Urinary bladder (tissue), 4 donors: ENCODE results near the gene HEATR5A. TPM values are rescaled to one million over a fixed set of nuclear protein-coding genes. Genes with fewer than 3 reads are reported as not detected.
"Not testable (repeated sequence)": the region's sequence is repeated elsewhere in the genome, so short reads cannot be mapped to it uniquely, and the experiment has no call there.

Experiments used
- DNase-seq: peaks from one replicate; pipeline ENCODE4 v3.0.0-alpha.2; 2015; ENCODE audit errors: extremely low spot score
- H3K27ac ChIP-seq: one replicate; pipeline ENCODE4 v1.5.1; 2013; ENCODE audit warnings: low read depth, mild to moderate bottlenecking, moderate library complexity
- H3K36me3 ChIP-seq: one replicate; pipeline ENCODE4 v1.6.1; 2013; ENCODE audit warnings: mild to moderate bottlenecking, moderate library complexity; ENCODE audit not compliant: insufficient read depth
- H3K4me1 ChIP-seq: one replicate; pipeline ENCODE4 v1.6.1; 2013; ENCODE audit warnings: mild to moderate bottlenecking, moderate library complexity; ENCODE audit not compliant: insufficient read depth
- H3K4me3 ChIP-seq: one replicate; pipeline ENCODE4 v1.5.1; 2013; ENCODE audit warnings: low read depth, low read length
- WGBS: extraction: QIAGEN DNeasy Blood & Tissue Kit; methylation state at CpG from one replicate; pipeline ENCODE4 v1.1.7; 2013; 5-methylcytosine and 5-hydroxymethylcytosine counted together
- polyA plus RNA-seq: library from polyadenylated mRNA; stranded (reverse); fragments of 200-250 nt; gene quantifications from one replicate; pipeline ENCODE4 v1.2.3, GENCODE V29; 2013
- small RNA-seq: library from RNA; depleted of rRNA; stranded (forward); fragments of <200 nt; gene quantifications from one replicate; pipeline ENCODE3, GENCODE V24; 2014
- total RNA-seq: library from RNA; depleted of rRNA; stranded (reverse); fragments of >200 nt; gene quantifications from one replicate; pipeline ENCODE4 v1.2.3, GENCODE V29; 2014
- donor health status: healthy with polysubstance abuse.
- donor health status: healthy.

HEATR5A gene
- total and polyA plus RNA-seq, 2 donors, result 12.0 to 74.8 TPM

DNA sequence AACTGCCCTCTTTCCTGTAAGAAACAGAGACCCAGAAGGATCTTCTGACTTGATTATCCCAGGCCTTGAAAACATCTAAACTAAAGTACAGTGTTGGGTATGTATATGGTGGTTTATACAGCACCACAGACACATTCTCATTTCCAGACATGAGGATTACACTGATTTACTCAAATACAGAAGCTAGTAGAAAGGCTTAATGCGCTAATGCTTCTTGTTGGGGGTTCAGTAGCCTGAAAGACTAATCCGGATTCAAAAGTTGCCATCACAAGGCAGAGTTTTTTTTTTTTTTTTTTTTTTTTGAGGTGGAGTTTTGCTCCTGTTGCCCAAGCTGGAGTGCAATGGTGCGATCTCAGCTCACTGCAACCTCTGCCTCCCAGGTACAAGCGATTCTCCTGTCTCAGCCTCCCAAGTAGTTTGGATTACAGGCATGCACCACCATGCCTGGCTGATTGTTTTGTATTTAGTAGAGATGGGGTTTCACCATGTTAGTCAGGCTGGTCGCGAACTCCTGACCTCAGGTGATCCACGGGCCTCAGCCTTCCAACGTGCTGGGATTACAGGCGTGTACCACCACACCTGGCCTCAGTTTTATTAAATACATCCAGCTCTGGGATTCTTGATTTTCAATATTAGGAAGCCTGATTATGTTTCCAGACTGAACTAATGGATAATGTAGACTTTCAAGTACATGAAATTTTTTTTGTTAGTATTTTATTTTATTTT, 166.4 kb downstream of the HEATR5A start:
- DNase-seq, result no peak
- Histone ChIP-seq H3K36me3 (no peaks in the 10 kb centered on the region), H3K4me3 (no peak overlapping the region), H3K4me1 (no peaks in the 10 kb centered on the region), H3K27ac (no peak overlapping the region)
- WGBS, result 95% methylated on average over 9 of the region's 9 CpGs

DNA sequence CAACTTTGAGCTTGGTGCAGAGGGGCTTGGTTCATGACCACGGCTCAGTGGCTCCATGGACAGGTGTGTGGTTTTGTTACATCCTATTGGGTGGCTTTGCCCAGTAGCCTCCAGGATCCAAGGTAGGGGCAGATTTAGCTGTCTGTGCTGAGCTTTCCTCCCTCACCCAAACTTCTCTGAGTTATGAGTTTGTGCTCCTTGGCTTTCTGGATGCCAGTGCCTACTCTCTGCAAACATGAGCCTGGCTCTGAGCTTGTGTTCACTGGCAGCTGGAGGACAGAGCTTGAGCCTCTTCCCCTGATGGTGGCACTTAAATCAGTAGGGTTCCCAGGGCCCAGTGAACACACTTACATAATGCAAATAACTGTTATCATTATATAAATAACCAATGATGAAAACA, 167.5 kb downstream of the HEATR5A start:
- Histone ChIP-seq H3K27ac (no peak overlapping the region), H3K4me3 (no peak overlapping the region), H3K36me3 (no peaks in the 10 kb centered on the region), H3K4me1 (no peaks in the 10 kb centered on the region)
- 90% methylated on average over 1 of the region's 1 CpG for WGBS
- DNase-seq, result no peak

DNA sequence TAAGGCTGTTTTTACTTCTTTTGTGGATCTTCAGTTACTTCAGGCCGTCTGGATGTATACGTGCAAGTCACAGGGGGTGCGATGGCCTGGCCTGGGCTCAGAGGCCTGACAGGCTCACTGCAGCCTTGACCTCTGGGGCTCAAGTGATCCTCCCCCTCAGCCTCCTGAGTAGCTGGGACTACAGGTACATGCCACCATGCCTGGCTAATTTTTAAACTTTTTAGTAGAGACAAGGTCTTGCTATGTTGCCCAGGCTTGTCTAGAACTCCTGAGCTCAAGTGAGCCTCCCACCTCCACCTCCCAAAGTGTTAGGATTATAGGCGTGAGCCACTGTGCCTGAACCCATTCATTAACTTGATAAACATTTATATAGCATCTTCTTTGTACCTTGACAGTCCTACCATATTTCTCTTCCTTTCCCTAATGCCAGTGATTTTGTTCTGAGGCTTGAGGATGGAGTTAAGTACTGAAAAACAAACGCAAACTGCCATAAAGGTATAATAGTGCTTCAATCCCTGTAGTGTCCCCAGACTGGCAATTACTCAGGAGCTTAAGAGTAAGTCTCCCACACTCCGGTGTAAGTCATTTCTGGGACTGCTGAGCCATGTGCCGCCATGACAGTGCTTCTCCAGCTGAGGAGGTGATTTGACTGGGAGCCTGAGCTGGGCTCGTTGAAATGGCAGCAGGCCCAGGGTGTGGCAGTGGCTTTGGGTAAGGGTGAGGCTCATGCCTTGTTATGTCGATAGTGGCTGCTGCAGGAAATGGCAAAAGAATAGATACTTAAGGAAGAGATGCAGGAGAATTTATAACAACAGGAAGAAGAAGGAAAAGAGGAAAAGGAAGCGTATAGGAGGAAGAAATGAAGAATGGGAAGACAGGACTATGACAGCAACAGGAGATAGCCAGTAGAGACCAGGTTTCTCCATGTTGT, 169.1 kb downstream of the HEATR5A start:
- 72% methylated on average over 10 of the region's 10 CpGs for WGBS
- no peak for DNase-seq
- Histone ChIP-seq H3K4me1 (no peaks in the 10 kb centered on the region), H3K27ac (no peak overlapping the region), H3K4me3 (no peak overlapping the region), H3K36me3 (no peaks in the 10 kb centered on the region)

DNA sequence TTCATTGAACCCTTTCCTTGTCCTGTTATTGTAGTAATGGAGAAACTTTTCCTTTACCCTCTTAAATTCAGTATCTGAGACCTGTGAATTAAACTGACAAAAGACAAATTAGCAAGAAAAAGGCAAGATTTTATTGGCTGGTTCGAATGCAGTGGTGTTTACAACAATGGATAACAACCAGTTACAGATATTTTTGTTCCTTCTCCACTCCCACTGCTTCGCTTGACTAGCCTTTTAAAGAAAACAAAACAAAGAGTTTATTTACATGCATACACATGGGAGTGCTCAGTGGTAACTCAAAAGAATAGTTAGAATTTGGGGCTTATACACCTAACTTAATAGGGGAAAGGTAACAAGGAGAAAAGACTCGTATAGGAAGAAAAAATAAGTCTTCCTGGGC, 175.7 kb downstream of the HEATR5A start:
- Histone ChIP-seq H3K4me3 (no peak overlapping the region), H3K4me1 (no peaks in the 10 kb centered on the region), H3K27ac (peak overlapping the region; percentile 74), H3K36me3 (no peaks in the 10 kb centered on the region)
- 73% methylated on average over 3 of the region's 3 CpGs for WGBS
- no peak for DNase-seq

DNA sequence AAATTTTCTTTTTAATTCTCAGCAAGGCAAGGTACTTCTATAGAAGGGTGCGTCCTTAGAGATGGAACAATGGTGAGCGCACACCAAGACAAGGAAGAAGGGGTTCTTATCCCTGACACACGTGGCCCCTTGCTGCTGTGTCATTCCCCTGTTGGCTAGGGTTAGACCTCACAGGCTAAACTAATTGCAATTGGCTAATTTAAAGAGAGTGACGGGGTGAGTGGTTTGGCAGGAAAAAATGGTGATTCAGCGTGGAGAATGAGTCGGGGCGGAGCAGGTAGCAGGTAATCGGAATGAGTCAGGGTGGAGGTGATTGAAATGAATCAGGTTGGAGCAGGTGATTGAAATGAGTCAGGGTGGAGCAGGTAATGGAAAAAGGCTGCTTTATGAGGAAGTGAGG, 176.5 kb downstream of the HEATR5A start:
- H3K36me3 ChIP-seq, result no peaks in the 10 kb centered on the region
- no peak for DNase-seq
- no peak overlapping the region for H3K4me3 ChIP-seq
- no peaks in the 10 kb centered on the region for H3K4me1 ChIP-seq
- 89% methylated on average over 8 of the region's 8 CpGs for WGBS
- no peak overlapping the region for H3K27ac ChIP-seq

DNA sequence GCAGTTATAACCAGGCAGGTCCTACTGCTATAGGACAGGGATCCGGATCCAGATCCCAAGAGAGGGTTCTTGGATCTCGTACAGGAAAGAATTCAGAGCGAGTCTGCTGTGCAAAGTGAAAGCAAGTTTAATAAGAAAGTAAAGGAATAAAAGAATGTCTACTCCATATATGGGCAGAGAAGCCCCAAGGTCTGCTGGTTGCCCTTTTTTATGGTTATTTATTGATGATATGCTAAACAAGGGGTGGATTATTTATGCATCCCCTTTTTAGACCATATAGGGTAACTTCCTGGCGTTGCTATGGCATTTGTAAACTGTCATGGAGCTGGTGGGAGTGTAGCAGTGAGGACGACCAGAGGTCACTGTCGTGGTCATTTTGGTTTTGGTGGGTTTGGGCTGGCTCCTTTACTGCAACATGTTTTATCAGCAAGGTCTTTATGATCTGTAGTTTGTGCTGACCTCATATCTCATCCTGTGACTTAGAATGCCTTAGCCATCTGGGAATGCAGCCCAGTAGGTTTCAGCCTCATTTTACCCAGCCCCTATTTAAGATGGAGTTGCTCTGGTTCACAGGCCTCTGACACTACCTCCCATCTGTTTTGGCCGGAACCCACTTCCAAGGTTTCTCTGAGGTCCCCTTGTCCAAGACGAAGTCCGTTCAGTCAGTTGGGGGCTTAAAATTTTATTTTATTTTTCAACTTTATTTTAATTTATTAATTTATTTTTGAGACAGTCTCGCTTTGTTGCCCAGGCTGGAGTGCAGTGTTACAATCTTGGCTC, 178.0 kb downstream of the HEATR5A start:
- DNase-seq, result not testable (repeated sequence)
- 62% methylated on average over 10 of the region's 10 CpGs for WGBS

More for the DNA sequence above, 178.0 kb downstream of the HEATR5A start:
- peak overlapping the region; percentile 80 for H3K27ac ChIP-seq
- H3K4me3 ChIP-seq, H3K36me3 ChIP-seq, H3K4me1 ChIP-seq: not testable (repeated sequence)

Small RNAs within 50 kb of the gene (small RNA-seq; reads per million reads assigned to genes)
- not detected for gene RF00019

Other genes starting within 250 kb of the HEATR5A start
- 364 TPM for gene HECTD1, start 212.8 kb downstream of the HEATR5A start, total RNA-seq
- gene HECTD1, start 212.8 kb downstream of the HEATR5A start, polyA plus RNA-seq, result 66.8 TPM
- gene DTD2, start 37.0 kb upstream of the HEATR5A start, total RNA-seq, result 39.1 TPM
- gene DTD2, start 37.0 kb upstream of the HEATR5A start, polyA plus RNA-seq, result 13.6 TPM
- gene GPR33, start 67.5 kb upstream of the HEATR5A start, total RNA-seq, result not detected
- gene GPR33, start 67.5 kb upstream of the HEATR5A start, polyA plus RNA-seq, result not detected
- 24.6 TPM for gene NUBPL, start 140.9 kb upstream of the HEATR5A start, total RNA-seq
- 7.2 TPM for gene NUBPL, start 140.9 kb upstream of the HEATR5A start, polyA plus RNA-seq